ENCODE measurements around the gene PEAR1.

DNA sequence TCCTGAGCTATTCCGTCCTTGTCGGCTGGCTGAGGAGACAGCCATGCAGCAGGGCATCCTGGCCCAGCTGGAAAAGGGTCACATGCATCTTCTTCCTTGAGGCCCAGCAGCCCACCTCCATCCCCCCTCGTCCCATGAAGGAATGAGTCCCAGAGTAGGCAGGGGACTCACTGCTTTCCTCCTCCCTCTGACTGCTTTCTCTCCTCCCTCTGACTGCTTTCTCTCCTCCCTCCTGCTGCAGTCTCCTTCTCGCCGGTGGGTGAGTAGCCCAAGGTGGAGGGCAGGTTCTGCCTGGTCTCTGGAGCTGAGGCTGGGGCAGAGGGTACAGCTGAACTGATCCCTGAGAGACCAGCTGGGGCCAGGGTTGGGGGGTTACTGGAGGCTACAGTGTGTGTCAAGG, 19.4 kb upstream of the PEAR1 start:
- TF ChIP-seq CTCF (IDR thresholded peaks at IDR 0.05) (no peak), POLR2A (IDR thresholded peaks at IDR 0.05) (no peak), POLR2AphosphoS5 (IDR thresholded peaks at IDR 0.05; ENCODE audit: insufficient read depth in 1 of 2, low read depth in 1 of 2) (no peak)
